Tibial nerve (tissue), 4 donors: ENCODE results near the gene DUSP1. TPM values are rescaled to one million over a fixed set of nuclear protein-coding genes. Genes with fewer than 3 reads are reported as not detected.

Experiments
- DNase-seq, 2 donors: peaks; one replicate each; pipeline ENCODE4 v3.0.0-alpha.2; 2019; ENCODE audit warnings: low spot score in 2 of 2
- H3K27ac ChIP-seq, 4 donors: fragments of 200-600 bp; sonication (generic) in 3 of 4; one replicate each; pipeline ENCODE4 v1.5.1; 2017 to 2019; ENCODE audit warnings: mild to moderate bottlenecking in 1 of 4
- H3K27me3 ChIP-seq, 2 donors: fragments of 200-600 bp; sonication (generic) in 1 of 2; one replicate each; pipeline versions ENCODE4 v1.5.1 to v1.6.0; 2017 to 2019
- H3K36me3 ChIP-seq, 3 donors: fragments of 200-600 bp; sonication (generic); one replicate each; pipeline ENCODE4 v1.5.1; 2018 to 2019
- H3K4me1 ChIP-seq, 4 donors: fragments of 200-600 bp; sonication (generic) in 3 of 4; one replicate each; pipeline ENCODE4 v1.5.1; 2017 to 2019
- H3K4me3 ChIP-seq, 4 donors: fragments of 200-600 bp; sonication (generic) in 3 of 4; one replicate each; pipeline ENCODE4 v1.5.1; 2017 to 2019; ENCODE audit warnings: mild to moderate bottlenecking in 1 of 4, moderate library complexity in 1 of 4
- H3K9me3 ChIP-seq, 4 donors: fragments of 200-600 bp; sonication (generic) in 3 of 4; one replicate each; pipeline ENCODE4 v1.5.1; 2017 to 2019
- CTCF ChIP-seq, 5 experiments: fragments of 200-600 bp in 3 of 5; fragments of 450-650 bp in 2 of 5; sonication (generic) in 3 of 5; IDR thresholded peaks; one replicate each; pipeline ENCODE4 v1.5.1; 2016 to 2019; ENCODE audit warnings: antibody characterized with exemption in 5 of 5, mild to moderate bottlenecking in 3 of 5, moderate library complexity in 2 of 5
- EP300 ChIP-seq, 2 donors: sonication (generic); formaldehyde crosslinking; IDR thresholded peaks; one replicate each; pipeline ENCODE4 v1.6.1; 2017; ENCODE audit warnings: antibody characterized with exemption in 2 of 2, mild to moderate bottlenecking in 1 of 2
- POLR2A ChIP-seq, 2 donors: fragments of 450-650 bp; IDR thresholded peaks; one replicate each; pipeline ENCODE4 v1.6.1; 2017; ENCODE audit warnings: antibody characterized with exemption in 2 of 2, mild to moderate bottlenecking in 2 of 2, moderate library complexity in 2 of 2
- WGBS, 2 donors: methylation state at CpG; one replicate each; pipeline ENCODE4 v1.1.5; 2018; 5-methylcytosine and 5-hydroxymethylcytosine counted together
- total RNA-seq, 4 donors: library from RNA; depleted of rRNA; stranded (reverse); fragments of >200 nt; gene quantifications; one replicate each; pipeline ENCODE4 v1.1.0, GENCODE V29; 2016

DUSP1 gene
- total RNA-seq, 4 donors from 2014 or later: 1,787 to 2,412 (median 1,885) TPM

- TF ChIP-seq CTCF (IDR thresholded peaks at IDR 0.05) (no peak), POLR2A (IDR thresholded peaks at IDR 0.05) (no peak), EP300 (IDR thresholded peaks at IDR 0.05) (no peak)
- 48 to 49% methylated on average over 22 of the region's 22 CpGs for WGBS, 2 donors
- peak overlapping the region in 3 of 4 donors; percentile 34 to 84 (median 84) for H3K27ac ChIP-seq
Measured at GRCh38 chr5:172724242-172725183, 46.5 kb downstream of the DUSP1 start.

GRCh38 chr5:172723508-172723907 is 47.5 kb downstream of the DUSP1 start:
- H3K36me3 ChIP-seq: no peaks in the 10 kb centered on the region
- peaks cover 0 to 43% (median 21%) of the 10 kb centered on the region in 4 donors for H3K4me1 ChIP-seq
- 60 to 63% methylated on average over 2 of the region's 2 CpGs for WGBS, 2 donors
- no peak overlapping the region for H3K4me3 ChIP-seq
- peak overlapping the region in 2 of 4 donors; percentile 84 for H3K27ac ChIP-seq
- H3K27me3 ChIP-seq: no peaks in the 10 kb centered on the region
- no peaks in the 10 kb centered on the region for H3K9me3 ChIP-seq
- DNase-seq: no peak
- TF ChIP-seq POLR2A (IDR thresholded peaks at IDR 0.05) (no peak), EP300 (IDR thresholded peaks at IDR 0.05) (peak in 1 of 2 donors; percentile 35)

More at GRCh38 chr5:172724242-172725183, 46.5 kb downstream of the DUSP1 start:
- Histone ChIP-seq H3K9me3 (no peaks in the 10 kb centered on the region), H3K4me1 (peaks cover 0 to 43% (median 21%) of the 10 kb centered on the region in 4 donors), H3K27me3 (no peaks in the 10 kb centered on the region), H3K4me3 (no peak overlapping the region), H3K36me3 (no peaks in the 10 kb centered on the region)
- no peak for DNase-seq

GRCh38 chr5:172722327-172722815 is 48.6 kb downstream of the DUSP1 start:
- Histone ChIP-seq H3K27me3 (no peaks in the 10 kb centered on the region), H3K9me3 (no peaks in the 10 kb centered on the region), H3K4me1 (peaks cover 0 to 46% (median 21%) of the 10 kb centered on the region in 4 donors), H3K36me3 (no peaks in the 10 kb centered on the region), H3K4me3 (no peak overlapping the region), H3K27ac (peak overlapping the region; percentile 26 to 84 (median 69))
- 43 to 48% methylated on average over 12 of the region's 12 CpGs for WGBS, 2 donors
- TF ChIP-seq EP300 (IDR thresholded peaks at IDR 0.05) (no peak), CTCF (IDR thresholded peaks at IDR 0.05) (no peak), POLR2A (IDR thresholded peaks at IDR 0.05) (no peak)
- DNase-seq: no peak

GRCh38 chr5:172721455-172722326 is 49.3 kb downstream of the DUSP1 start:
- H3K4me1 ChIP-seq: peaks cover 0 to 53% (median 21%) of the 10 kb centered on the region in 4 donors
- 27 to 36% methylated on average over 17 of the region's 17 CpGs for WGBS, 2 donors
- peak overlapping the region; percentile 26 to 84 (median 69) for H3K27ac ChIP-seq
- no peak for TF ChIP-seq POLR2A (IDR thresholded peaks at IDR 0.05)
- peak; percentile 97 for TF ChIP-seq EP300 (IDR thresholded peaks at IDR 0.05)
- peak in 1 of 5 experiments; percentile 21 for TF ChIP-seq CTCF (IDR thresholded peaks at IDR 0.05)
- H3K36me3 ChIP-seq: no peaks in the 10 kb centered on the region
- no peaks in the 10 kb centered on the region for H3K27me3 ChIP-seq
- no peak overlapping the region for H3K4me3 ChIP-seq
- H3K9me3 ChIP-seq: no peaks in the 10 kb centered on the region
- peak in 1 of 2 donors; percentile 82 for DNase-seq

- no peak overlapping the region for H3K4me3 ChIP-seq
- no peaks in the 10 kb centered on the region for H3K36me3 ChIP-seq
- no peaks in the 10 kb centered on the region for H3K27me3 ChIP-seq
- no peak for DNase-seq
- peaks cover 0 to 62% (median 22%) of the 10 kb centered on the region in 4 donors for H3K4me1 ChIP-seq
- peak overlapping the region in 3 of 4 donors; percentile 54 to 84 (median 84) for H3K27ac ChIP-seq
- TF ChIP-seq EP300 (IDR thresholded peaks at IDR 0.05): no peak
- no peak for TF ChIP-seq CTCF (IDR thresholded peaks at IDR 0.05)
- TF ChIP-seq POLR2A (IDR thresholded peaks at IDR 0.05): no peak
- H3K9me3 ChIP-seq: no peaks in the 10 kb centered on the region
- WGBS, 2 donors: 76 to 80% methylated on average over 5 of the region's 5 CpGs
Measured at GRCh38 chr5:172720655-172721054, 50.3 kb downstream of the DUSP1 start.
